Subcutaneous abdominal adipose tissue (tissue), 5 donors: ENCODE results near the gene PPA1.

ENCODE experiments used
- H3K27ac ChIP-seq: one replicate; pipeline ENCODE4 v1.7.0; 2013; ENCODE audit warnings: low read depth, mild to moderate bottlenecking, inconsistent platforms, low read length, moderate library complexity
- H3K27me3 ChIP-seq, 5 donors: one replicate each; pipeline ENCODE4 v1.7.0; 2013; ENCODE audit warnings: low read length in 5 of 5, inconsistent platforms in 1 of 5; ENCODE audit not compliant: control insufficient read depth in 5 of 5, insufficient read depth in 4 of 5
- H3K36me3 ChIP-seq, 5 donors: one replicate each; pipeline ENCODE4 v1.7.0; 2013; ENCODE audit warnings: low read length in 5 of 5; ENCODE audit not compliant: control insufficient read depth in 5 of 5, insufficient read depth in 5 of 5
- H3K4me1 ChIP-seq, 5 donors: one replicate each; pipeline ENCODE4 v1.7.0; 2013; ENCODE audit warnings: low read length in 5 of 5, mild to moderate bottlenecking in 3 of 5, moderate library complexity in 1 of 5; ENCODE audit not compliant: control insufficient read depth in 5 of 5, insufficient read depth in 5 of 5
- H3K4me3 ChIP-seq, 5 donors: one replicate each; pipeline ENCODE4 v1.7.0; 2013; ENCODE audit warnings: low read length in 5 of 5, low read depth in 1 of 5
- H3K9ac ChIP-seq, 5 donors: one replicate each; pipeline ENCODE4 v1.7.0; 2013; ENCODE audit warnings: low read length in 5 of 5, mild to moderate bottlenecking in 4 of 5, moderate library complexity in 3 of 5
- H3K9me3 ChIP-seq, 5 donors: one replicate each; pipeline ENCODE4 v1.7.0; 2013; ENCODE audit warnings: low read length in 5 of 5; ENCODE audit not compliant: control insufficient read depth in 5 of 5
- donor health status: healthy.
- donor health status: healthy.
- donor health status: healthy.
- donor health status: healthy.
- donor health status: healthy.

Gene PPA1

DNA sequence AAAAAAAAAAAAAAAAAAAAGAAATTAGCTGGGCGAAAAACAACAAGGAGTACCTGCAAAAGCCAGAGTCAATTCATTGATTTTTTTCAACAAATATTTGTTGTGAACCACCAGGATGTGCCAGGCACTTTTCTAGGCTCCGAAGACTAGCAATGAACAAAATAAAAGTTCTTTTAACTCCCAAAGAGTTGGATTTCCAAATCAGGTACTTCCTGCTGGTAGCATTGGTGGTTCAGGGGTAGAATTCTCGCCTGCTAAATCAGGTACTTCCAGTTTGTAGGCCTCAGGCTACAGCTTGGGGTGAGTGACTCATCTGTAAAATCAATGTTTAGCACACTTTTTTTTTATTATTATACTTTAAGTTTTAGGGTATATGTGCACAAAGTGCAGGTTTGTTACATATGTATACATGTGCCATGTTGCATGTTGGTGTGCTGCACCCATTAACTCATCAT lies 10.9 kb downstream of the PPA1 start:
- no peak overlapping the region for H3K4me3 ChIP-seq
- no peaks in the 10 kb centered on the region for H3K9me3 ChIP-seq
- no peak overlapping the region for H3K9ac ChIP-seq
- peaks cover 3 to 18% (median 5%) of the 10 kb centered on the region in 5 donors for H3K36me3 ChIP-seq
- H3K27ac ChIP-seq: no peak overlapping the region
- H3K4me1 ChIP-seq: peaks cover 0 to 21% (median 8%) of the 10 kb centered on the region in 5 donors
- H3K27me3 ChIP-seq: no peaks in the 10 kb centered on the region

- peaks cover 0 to 12% (median 5%) of the 10 kb centered on the region in 5 donors for H3K4me1 ChIP-seq
- no peak overlapping the region for H3K4me3 ChIP-seq
- no peaks in the 10 kb centered on the region for H3K27me3 ChIP-seq
- peak overlapping the region; percentile 63 for H3K27ac ChIP-seq
- peaks cover 7 to 21% (median 10%) of the 10 kb centered on the region in 5 donors for H3K36me3 ChIP-seq
- H3K9me3 ChIP-seq: no peaks in the 10 kb centered on the region
- peak overlapping the region in 2 of 5 donors; percentile 59 to 66 for H3K9ac ChIP-seq
Measured at GRCh38 chr10:70221030-70221429, 12.2 kb downstream of the PPA1 start.

DNA sequence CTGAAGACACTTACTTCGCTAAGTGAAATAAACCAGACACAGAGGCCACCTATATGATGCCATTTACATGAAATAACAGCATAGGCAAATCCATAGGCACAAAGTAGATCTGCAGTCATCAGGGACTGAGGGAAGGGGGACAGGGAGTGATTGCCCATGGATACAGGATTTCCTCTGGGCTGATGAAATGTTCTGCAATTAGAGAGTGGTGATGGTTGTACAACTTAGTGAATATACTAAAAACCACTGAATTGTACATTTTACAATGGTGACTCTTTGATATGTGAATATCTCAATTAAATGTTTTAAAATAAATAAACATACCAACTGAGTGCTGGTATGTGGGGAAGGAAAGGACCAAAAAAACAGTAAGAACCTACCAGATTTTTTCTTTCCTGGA lies 20.4 kb downstream of the PPA1 start:
- no peak overlapping the region for H3K4me3 ChIP-seq
- H3K9me3 ChIP-seq: no peaks in the 10 kb centered on the region
- H3K4me1 ChIP-seq: no peaks in the 10 kb centered on the region
- no peaks in the 10 kb centered on the region for H3K27me3 ChIP-seq
- H3K27ac ChIP-seq: no peak overlapping the region
- peaks cover 45 to 65% (median 55%) of the 10 kb centered on the region in 5 donors for H3K36me3 ChIP-seq
- no peak overlapping the region for H3K9ac ChIP-seq

DNA sequence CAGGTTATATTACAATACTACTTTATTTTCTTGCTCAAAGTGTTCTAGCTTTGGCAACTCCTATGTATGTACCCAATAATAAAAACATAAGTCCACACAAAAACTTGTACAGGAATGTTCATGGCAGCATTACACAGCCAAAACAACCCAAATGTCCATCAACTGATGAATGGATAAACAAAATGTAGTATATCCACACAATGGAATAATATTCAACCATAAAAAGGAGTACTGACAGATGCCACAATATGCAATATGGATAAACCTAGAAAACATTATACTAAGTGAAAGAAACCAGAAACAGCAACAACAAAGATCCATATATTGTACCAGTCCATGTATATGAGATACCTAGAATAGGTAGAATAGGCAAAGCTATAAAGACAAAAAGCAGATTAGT lies 21.0 kb downstream of the PPA1 start:
- Histone ChIP-seq H3K4me1 (no peaks in the 10 kb centered on the region), H3K27ac (no peak overlapping the region), H3K4me3 (no peak overlapping the region), H3K9ac (no peak overlapping the region), H3K36me3 (peaks cover 48 to 69% (median 57%) of the 10 kb centered on the region in 5 donors), H3K27me3 (no peaks in the 10 kb centered on the region), H3K9me3 (no peaks in the 10 kb centered on the region)

DNA sequence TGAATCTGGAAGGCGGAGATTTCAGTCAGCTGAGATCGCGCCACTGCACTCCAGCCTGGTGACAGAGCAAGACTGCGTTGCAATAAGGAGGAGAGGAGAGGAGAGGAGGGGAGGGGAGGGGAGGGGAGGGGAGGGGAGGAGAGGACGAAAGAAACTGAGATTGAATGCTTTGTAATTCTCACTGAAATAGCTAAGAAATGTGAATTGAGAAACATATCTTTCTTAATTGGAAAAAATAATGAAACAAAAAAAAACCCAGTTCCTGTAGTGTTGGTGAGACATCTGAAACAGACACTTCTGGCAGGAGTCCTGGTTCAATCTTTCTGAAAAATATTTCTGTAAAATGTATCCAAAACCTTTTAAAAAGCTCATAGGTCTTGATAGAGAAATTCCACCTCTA lies 26.5 kb downstream of the PPA1 start:
- Histone ChIP-seq H3K9ac (no peak overlapping the region), H3K27me3 (no peaks in the 10 kb centered on the region), H3K4me1 (no peaks in the 10 kb centered on the region), H3K27ac (no peak overlapping the region), H3K36me3 (peaks cover 30 to 73% (median 65%) of the 10 kb centered on the region in 5 donors), H3K4me3 (no peak overlapping the region), H3K9me3 (no peaks in the 10 kb centered on the region)

DNA sequence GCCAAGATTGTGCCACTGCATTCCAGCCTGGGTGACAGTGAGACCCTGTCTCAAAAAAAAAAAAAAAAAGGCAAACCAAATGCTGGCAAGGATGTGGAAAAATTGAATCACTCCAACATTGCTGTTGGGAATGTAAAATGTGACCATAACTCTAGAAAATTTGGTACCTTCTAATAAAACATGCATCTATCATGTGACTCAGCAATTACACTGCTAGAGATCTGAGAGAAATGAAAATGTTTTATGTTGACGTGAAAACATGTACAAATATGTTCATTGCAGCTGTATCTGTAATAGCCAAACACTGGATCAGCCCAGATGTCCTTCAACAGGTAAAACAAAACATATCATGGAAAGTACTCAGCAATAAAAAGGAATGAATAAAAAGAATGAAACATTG lies 32.1 kb downstream of the PPA1 start:
- no peaks in the 10 kb centered on the region for H3K27me3 ChIP-seq
- H3K4me1 ChIP-seq: peaks cover 0 to 7% (median 0%) of the 10 kb centered on the region in 5 donors
- peaks cover 23 to 70% (median 48%) of the 10 kb centered on the region in 5 donors for H3K36me3 ChIP-seq

GRCh38 chr10:70198696-70199466 lies 34.3 kb downstream of the PPA1 start:
- Histone ChIP-seq H3K36me3 (peaks cover 18 to 57% (median 36%) of the 10 kb centered on the region in 5 donors), H3K9ac (no peak overlapping the region), H3K27ac (no peak overlapping the region), H3K9me3 (peaks cover 0 to 6% (median 0%) of the 10 kb centered on the region in 5 donors), H3K27me3 (no peaks in the 10 kb centered on the region), H3K4me3 (no peak overlapping the region), H3K4me1 (peaks cover 4 to 12% (median 5%) of the 10 kb centered on the region in 5 donors)

More for the DNA sequence above, 32.1 kb downstream of the PPA1 start:
- H3K9ac ChIP-seq: no peak overlapping the region
- H3K9me3 ChIP-seq: peaks cover 0 to 6% (median 0%) of the 10 kb centered on the region in 5 donors
- H3K27ac ChIP-seq: no peak overlapping the region
- H3K4me3 ChIP-seq: no peak overlapping the region

- Histone ChIP-seq H3K36me3 (peaks cover 14 to 45% (median 25%) of the 10 kb centered on the region in 5 donors), H3K9me3 (peaks cover 0 to 6% (median 0%) of the 10 kb centered on the region in 5 donors), H3K4me1 (peaks cover 7 to 26% (median 17%) of the 10 kb centered on the region in 5 donors), H3K4me3 (no peak overlapping the region), H3K9ac (no peak overlapping the region), H3K27me3 (no peaks in the 10 kb centered on the region), H3K27ac (peak overlapping the region; percentile 7)
Measured at GRCh38 chr10:70197235-70197945, 35.8 kb downstream of the PPA1 start.

GRCh38 chr10:70193391-70193844 lies 39.8 kb downstream of the PPA1 start:
- Histone ChIP-seq H3K27ac (peak overlapping the region; percentile 98), H3K9me3 (peaks cover 0 to under 1% (median 0%) of the 10 kb centered on the region in 5 donors), H3K4me1 (peaks cover 13 to 62% (median 53%) of the 10 kb centered on the region in 5 donors), H3K27me3 (no peaks in the 10 kb centered on the region), H3K9ac (peak overlapping the region in 2 of 5 donors; percentile 49 to 66), H3K36me3 (peaks cover 0 to 14% (median 3%) of the 10 kb centered on the region in 5 donors), H3K4me3 (no peak overlapping the region)
